HepG2 (cell line): ENCODE measurements around the gene RAB15. TPM values are rescaled to one million over a fixed set of nuclear protein-coding genes. Genes with fewer than 3 reads are reported as not detected.

Source experiments
- BATF2 ChIP-seq: sonication (generic); formaldehyde crosslinking; IDR thresholded peaks from 2 replicates; pipeline ENCODE4 v1.8.0; 2022; ENCODE audit warnings: mild to moderate bottlenecking, missing genetic modification reagents, moderate library complexity
- HIVEP1 ChIP-seq: sonication (generic); formaldehyde crosslinking; IDR thresholded peaks from 2 replicates; pipeline ENCODE4 v1.4.0; 2020; ENCODE audit warnings: mild to moderate bottlenecking, missing genetic modification reagents
- HOXA5 ChIP-seq: sonication (generic); formaldehyde crosslinking; IDR thresholded peaks from 2 replicates; pipeline ENCODE4 v1.4.0; 2020; ENCODE audit warnings: missing genetic modification reagents
- JUNB ChIP-seq: sonication (generic); formaldehyde crosslinking; IDR thresholded peaks from 2 replicates; pipeline ENCODE4 v1.8.0; 2022; ENCODE audit warnings: missing genetic modification reagents, mild to moderate bottlenecking, borderline replicate concordance
- MTF1 ChIP-seq: sonication (generic); formaldehyde crosslinking; IDR thresholded peaks from 2 replicates; pipeline ENCODE4 v1.5.0; 2020; ENCODE audit warnings: missing genetic modification reagents
- MYC ChIP-seq: sonication (generic); formaldehyde crosslinking; IDR thresholded peaks from 2 replicates; pipeline ENCODE4 v1.9.0; 2021; ENCODE audit warnings: missing genetic modification reagents, borderline replicate concordance
- MYPOP ChIP-seq: sonication (generic); formaldehyde crosslinking; IDR thresholded peaks from 2 replicates; pipeline ENCODE4 v1.8.1; 2023; ENCODE audit warnings: mild to moderate bottlenecking, moderate library complexity, missing genetic modification reagents
- NBN ChIP-seq: fragments of 450-650 bp; conservative IDR thresholded peaks from 2 replicates; pipeline ENCODE4 v1.6.1; 2017
- NRL ChIP-seq: sonication (generic); formaldehyde crosslinking; IDR thresholded peaks from 2 replicates; pipeline ENCODE4 v1.5.0; 2020; ENCODE audit warnings: missing genetic modification reagents, mild to moderate bottlenecking, moderate library complexity, borderline replicate concordance
- PHB2 ChIP-seq: fragments of 450-650 bp; IDR thresholded peaks from 2 replicates; pipeline ENCODE4 v1.6.1; 2018; ENCODE audit not compliant: partially characterized antibody
- POLR2AphosphoS2 ChIP-seq: IDR thresholded peaks from 2 replicates; pipeline ENCODE4 v1.6.1; 2011; ENCODE audit warnings: low read depth, low read length, improper control_type of control experiment
- PTBP1 ChIP-seq: fragments of 200-400 bp; formaldehyde crosslinking; IDR thresholded peaks from 2 replicates; pipeline ENCODE4 v1.6.1; 2018; ENCODE audit warnings: low read length, low read depth; ENCODE audit not compliant: poor library complexity, severe bottlenecking
- RAD21 ChIP-seq: fragments of 450-650 bp; formaldehyde crosslinking; IDR thresholded peaks from 2 replicates; pipeline ENCODE4 v1.5.0; 2020; ENCODE audit warnings: mild to moderate bottlenecking
- RORA ChIP-seq: sonication (generic); formaldehyde crosslinking; IDR thresholded peaks from 2 replicates; pipeline ENCODE4 v1.5.0; 2020; ENCODE audit warnings: mild to moderate bottlenecking, missing genetic modification reagents, moderate library complexity
- RXRB ChIP-seq: IDR thresholded peaks from 2 replicates; pipeline ENCODE4 v1.6.1; 2016; ENCODE audit warnings: borderline replicate concordance, missing genetic modification reagents, missing compliant biosample characterization
- SOX13 ChIP-seq, 3 experiments: fragments of 450-650 bp in 1 of 3; sonication (generic) in 1 of 3; formaldehyde crosslinking in 1 of 3; IDR thresholded peaks in 2 of 3; conservative IDR thresholded peaks in 1 of 3; 2 replicates each; pipeline versions ENCODE4 v1.5.0 to v1.6.1; 2016 to 2020; ENCODE audit warnings: antibody characterized with exemption in 1 of 3, mild to moderate bottlenecking in 1 of 3, missing compliant biosample characterization in 1 of 3, missing genetic modification reagents in 1 of 3, moderate library complexity in 1 of 3
- SOX5 ChIP-seq: IDR thresholded peaks from 2 replicates; pipeline ENCODE4 v1.6.1; 2016; ENCODE audit warnings: borderline replicate concordance
- TFDP2 ChIP-seq: sonication (generic); formaldehyde crosslinking; IDR thresholded peaks from 2 replicates; pipeline ENCODE4 v1.4.0; 2020; ENCODE audit warnings: missing genetic modification reagents
- U2AF2 ChIP-seq: fragments of 200-400 bp; formaldehyde crosslinking; IDR thresholded peaks from 2 replicates; pipeline ENCODE4 v1.6.1; 2017; ENCODE audit warnings: low read depth, mild to moderate bottlenecking, low read length
- ZC3H4 ChIP-seq: sonication (generic); formaldehyde crosslinking; IDR thresholded peaks from 2 replicates; pipeline ENCODE4 v1.4.0; 2020; ENCODE audit warnings: missing genetic modification reagents, borderline replicate concordance
- ZMAT3 ChIP-seq: sonication (generic); formaldehyde crosslinking; conservative IDR thresholded peaks from 2 replicates; pipeline ENCODE4 v1.7.0; 2021; ENCODE audit warnings: missing genetic modification reagents
- ZNF124 ChIP-seq: sonication (generic); formaldehyde crosslinking; IDR thresholded peaks from 2 replicates; pipeline ENCODE4 v1.4.0; 2020; ENCODE audit warnings: missing genetic modification reagents
- ZNF138 ChIP-seq: sonication (generic); formaldehyde crosslinking; IDR thresholded peaks from 2 replicates; pipeline ENCODE4 v1.5.0; 2020; ENCODE audit warnings: mild to moderate bottlenecking, low read depth, missing genetic modification reagents
- ZNF17 ChIP-seq: sonication (generic); formaldehyde crosslinking; IDR thresholded peaks from 2 replicates; pipeline ENCODE4 v1.5.0; 2020; ENCODE audit warnings: mild to moderate bottlenecking, missing genetic modification reagents
- ZNF670 ChIP-seq: sonication (generic); formaldehyde crosslinking; IDR thresholded peaks from 2 replicates; pipeline ENCODE4 v1.8.0; 2022; ENCODE audit warnings: mild to moderate bottlenecking, missing genetic modification reagents, borderline replicate concordance
- ZNF704 ChIP-seq: sonication (generic); formaldehyde crosslinking; IDR thresholded peaks from 2 replicates; pipeline ENCODE4 v1.8.1; 2023; ENCODE audit warnings: mild to moderate bottlenecking, inconsistent platforms, moderate library complexity, missing genetic modification reagents, borderline replicate concordance
- ZNF761 ChIP-seq: sonication (generic); formaldehyde crosslinking; conservative IDR thresholded peaks from 2 replicates; pipeline ENCODE4 v1.4.0; 2020; ENCODE audit warnings: mild to moderate bottlenecking, missing genetic modification reagents
- polyA plus RNA-seq, 8 experiments: library from polyadenylated mRNA; depleted of rRNA in 3 of 8; stranded (reverse) in 7 of 8; unstranded in 1 of 8; fragments of >200 nt; fragmentation: Illumina TruSeq in 4 of 8; extraction: Trizol in 4 of 8; gene quantifications; 2 replicates each; pipeline versions ENCODE4 v1.2.1 to v1.2.3, GENCODE V29; 2011 to 2016; ENCODE audit warnings: low read depth in 4 of 8, missing spikeins in 1 of 8, mixed read lengths in 1 of 8; ENCODE audit not compliant: insufficient read depth in 1 of 8
- total RNA-seq, 5 experiments: library from RNA; depleted of rRNA; stranded (reverse); fragments of >200 nt; fragmentation: Illumina TruSeq; extraction: Trizol; gene quantifications; 2 replicates each; pipeline ENCODE4 v1.2.3, GENCODE V29; 2016; ENCODE audit warnings: low read depth in 1 of 5

RAB15 gene
- total and polyA plus RNA-seq, 2 of the 13 experiments (the other 11 are each of a cell fraction or from before 2014, with no cell fraction given): 7.4 to 18.5 TPM

GRCh38 chr14:64938972-64939816 lies 32.9 kb downstream of the RAB15 start (continued):
- TF ChIP-seq ZC3H4 (0 out of 2 replicates have a peak, but pooled peaks have one; percentile 33), NBN (no peak), SOX13 (IDR thresholded peaks at IDR 0.05) (no peak), SOX13 (CRISPR knock-in tag; conservative IDR thresholded peaks at IDR 0.05 in 1 of 2, IDR thresholded peaks at IDR 0.05 in 1 of 2) (no peak), HIVEP1 (CRISPR knock-in tag) (0 out of 2 replicates have a peak, but pooled peaks have one; percentile 4), TFDP2 (CRISPR knock-in tag) (no peak), ZNF17 (CRISPR knock-in tag) (no peak), PHB2 (no peak), ZNF124 (no peak), ZNF761 (CRISPR knock-in tag) (no peak), RAD21 (CRISPR knock-in tag) (no peak), MTF1 (CRISPR knock-in tag) (no peak), SOX5 (CRISPR knock-in tag) (no peak), RXRB (CRISPR knock-in tag) (no peak), ZNF138 (CRISPR knock-in tag) (no peak), POLR2AphosphoS2 (no peak), ZMAT3 (no peak), MYPOP (CRISPR knock-in tag) (no peak), HOXA5 (no peak), PTBP1 (no peak), MYC (CRISPR knock-in tag) (no peak), BATF2 (CRISPR knock-in tag) (no peak), ZNF670 (CRISPR knock-in tag) (no peak), NRL (CRISPR knock-in tag) (no peak), JUNB (CRISPR knock-in tag) (no peak), ZNF704 (CRISPR knock-in tag) (0 out of 2 replicates have a peak, but pooled peaks have one; percentile 34), U2AF2 (no peak), RORA (CRISPR knock-in tag) (no peak)
